ENCODE measurements around the gene DAO. TPM values are rescaled to one million over a fixed set of nuclear protein-coding genes. Genes with fewer than 3 reads are reported as not detected.

Gene DAO
- total RNA-seq, 3 donors from 2014 or later, result not detected

DNA sequence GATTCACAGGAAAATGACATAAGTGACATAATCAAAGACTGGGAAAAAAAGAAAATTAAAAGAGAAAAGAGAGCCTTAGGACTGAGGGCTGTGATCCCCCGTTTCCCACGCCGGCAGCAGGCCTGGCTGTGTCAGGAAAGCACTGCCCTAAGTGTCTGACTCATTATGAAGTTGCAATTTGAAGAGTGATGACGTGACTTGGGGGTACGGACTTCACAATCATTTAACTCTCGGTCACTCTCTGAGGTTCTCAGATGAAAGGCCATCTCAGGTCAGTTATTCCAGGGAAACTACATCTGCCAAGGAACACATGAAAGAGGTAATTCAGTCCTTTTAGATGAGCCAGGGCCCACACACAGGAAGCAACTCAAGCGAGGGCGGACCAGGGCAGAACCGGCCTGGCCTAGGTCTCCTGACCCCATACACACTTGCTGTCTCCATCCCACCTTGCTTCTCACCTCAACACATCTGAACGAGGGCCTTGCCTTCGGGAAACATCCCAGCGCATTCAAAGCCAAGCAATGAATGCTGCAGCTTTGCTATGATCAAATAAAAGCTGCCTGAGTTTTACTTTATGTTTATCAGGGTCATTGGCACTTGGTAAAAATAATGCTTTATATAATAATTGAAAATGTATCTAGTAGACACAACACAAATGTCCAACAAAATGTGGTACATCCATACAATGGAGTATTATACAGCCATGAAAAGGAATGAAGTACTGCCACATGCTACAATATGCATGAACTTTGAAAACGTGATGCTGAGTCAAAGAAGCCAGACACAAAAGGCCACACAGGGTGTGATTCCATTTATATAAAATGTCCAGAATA lies 25.2 kb upstream of the DAO start:
- H3K4me1 ChIP-seq, result peaks cover 0 to 8% of the 10 kb centered on the region in 2 donors
- peak overlapping the region in 1 of 3 donors; percentile 33 for H3K4me3 ChIP-seq
- TF ChIP-seq POLR2A (IDR thresholded peaks at IDR 0.05) (no peak), POLR2AphosphoS5 (IDR thresholded peaks at IDR 0.05) (peak; percentile 25 to 91 (median 35))
- H3K27ac ChIP-seq, result peak overlapping the region; percentile 82 to 88
- H3K27me3 ChIP-seq, result no peaks in the 10 kb centered on the region
- intact Hi-C loops (cut with DNase I; ENCODE audit: low total_unique reads), result no loop called here
- no peaks in the 10 kb centered on the region for H3K9me3 ChIP-seq
- DNase-seq (ENCODE audit: low spot score in 2 of 2), result no peak
- H3K36me3 ChIP-seq, result no peaks in the 10 kb centered on the region

DNA sequence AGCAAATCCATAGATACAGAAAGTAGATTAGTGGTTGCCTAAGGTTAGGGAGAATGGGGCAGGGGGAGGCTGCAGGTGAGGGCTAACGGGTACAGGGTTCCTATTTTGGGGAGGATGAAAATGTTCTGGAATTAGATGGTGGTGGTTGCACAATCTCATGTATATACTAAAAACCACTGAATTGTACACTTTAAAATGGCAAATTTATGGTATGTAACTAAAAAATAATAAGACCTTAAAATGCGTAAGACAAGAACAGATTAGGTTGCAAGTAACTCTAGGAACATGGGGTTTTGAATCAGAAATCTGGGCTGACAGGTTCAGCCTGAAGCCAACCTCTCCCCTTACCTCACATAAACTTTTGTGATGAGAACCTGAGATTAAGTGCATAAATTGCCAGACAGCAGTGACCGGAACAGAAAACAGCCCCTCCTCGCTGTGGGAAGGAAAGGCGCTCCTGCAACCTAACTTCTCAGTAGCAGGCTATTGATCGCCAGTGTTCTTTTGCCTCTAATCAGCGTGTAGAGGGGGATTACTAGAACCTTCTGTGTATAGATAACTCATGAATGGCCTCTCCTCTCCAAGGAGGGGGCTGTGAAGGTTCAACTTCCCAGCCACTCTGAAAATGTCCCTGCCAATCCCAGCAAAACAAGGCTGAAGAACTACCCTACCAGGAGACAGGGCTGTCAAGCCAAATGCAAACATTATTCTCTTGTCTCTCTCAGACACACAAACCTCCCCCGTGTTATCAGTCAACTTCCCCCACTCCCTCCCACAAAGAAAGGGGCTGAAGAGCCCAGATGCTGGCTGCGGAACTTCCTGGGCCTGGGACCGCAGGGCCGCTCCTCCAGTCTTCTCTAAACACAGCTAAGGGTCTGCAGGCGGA lies 24.4 kb upstream of the DAO start:
- H3K9me3 ChIP-seq, result no peaks in the 10 kb centered on the region
- intact Hi-C loops (cut with DNase I; ENCODE audit: low total_unique reads), result no loop called here
- no peaks in the 10 kb centered on the region for H3K36me3 ChIP-seq
- peak overlapping the region; percentile 68 to 98 (median 74) for H3K4me3 ChIP-seq
- no peaks in the 10 kb centered on the region for H3K27me3 ChIP-seq
- TF ChIP-seq, protein P1, sequence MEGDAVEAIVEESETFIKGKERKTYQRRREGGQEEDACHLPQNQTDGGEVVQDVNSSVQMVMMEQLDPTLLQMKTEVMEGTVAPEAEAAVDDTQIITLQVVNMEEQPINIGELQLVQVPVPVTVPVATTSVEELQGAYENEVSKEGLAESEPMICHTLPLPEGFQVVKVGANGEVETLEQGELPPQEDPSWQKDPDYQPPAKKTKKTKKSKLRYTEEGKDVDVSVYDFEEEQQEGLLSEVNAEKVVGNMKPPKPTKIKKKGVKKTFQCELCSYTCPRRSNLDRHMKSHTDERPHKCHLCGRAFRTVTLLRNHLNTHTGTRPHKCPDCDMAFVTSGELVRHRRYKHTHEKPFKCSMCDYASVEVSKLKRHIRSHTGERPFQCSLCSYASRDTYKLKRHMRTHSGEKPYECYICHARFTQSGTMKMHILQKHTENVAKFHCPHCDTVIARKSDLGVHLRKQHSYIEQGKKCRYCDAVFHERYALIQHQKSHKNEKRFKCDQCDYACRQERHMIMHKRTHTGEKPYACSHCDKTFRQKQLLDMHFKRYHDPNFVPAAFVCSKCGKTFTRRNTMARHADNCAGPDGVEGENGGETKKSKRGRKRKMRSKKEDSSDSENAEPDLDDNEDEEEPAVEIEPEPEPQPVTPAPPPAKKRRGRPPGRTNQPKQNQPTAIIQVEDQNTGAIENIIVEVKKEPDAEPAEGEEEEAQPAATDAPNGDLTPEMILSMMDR (IDR thresholded peaks at IDR 0.05), result no peak
- TF ChIP-seq POLR2A (IDR thresholded peaks at IDR 0.05) (no peak), POLR2AphosphoS5 (IDR thresholded peaks at IDR 0.05) (no peak)
- H3K4me1 ChIP-seq, result peaks cover 0 to 8% of the 10 kb centered on the region in 2 donors
- DNase-seq (ENCODE audit: low spot score in 2 of 2), result no peak
- H3K27ac ChIP-seq, result peak overlapping the region; percentile 82 to 96

DNA sequence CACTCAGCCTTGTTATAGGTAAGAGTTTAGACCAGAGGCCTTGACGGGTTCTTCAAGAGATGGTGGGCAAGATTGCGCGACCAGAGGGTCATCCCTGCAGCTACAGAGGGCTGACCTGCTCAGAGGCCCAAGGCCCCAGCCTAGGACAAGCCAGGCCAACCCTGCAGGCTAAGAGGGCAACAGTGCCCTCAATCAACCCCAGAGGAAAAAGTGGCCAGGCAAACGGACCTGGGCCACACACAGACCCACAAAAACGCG lies 23.8 kb upstream of the DAO start:
- no peaks in the 10 kb centered on the region for H3K36me3 ChIP-seq
- DNase-seq (ENCODE audit: low spot score in 2 of 2), result no peak
- TF ChIP-seq, protein P1 (IDR thresholded peaks at IDR 0.05), result no peak
- peak overlapping the region; percentile 68 to 98 (median 74) for H3K4me3 ChIP-seq
- no peaks in the 10 kb centered on the region for H3K27me3 ChIP-seq
- H3K9me3 ChIP-seq, result no peaks in the 10 kb centered on the region
- H3K27ac ChIP-seq, result peak overlapping the region; percentile 82 to 96
- intact Hi-C loops (cut with DNase I; ENCODE audit: low total_unique reads), result no loop called here
- H3K4me1 ChIP-seq, result peaks cover 0 to 8% of the 10 kb centered on the region in 2 donors

DNA sequence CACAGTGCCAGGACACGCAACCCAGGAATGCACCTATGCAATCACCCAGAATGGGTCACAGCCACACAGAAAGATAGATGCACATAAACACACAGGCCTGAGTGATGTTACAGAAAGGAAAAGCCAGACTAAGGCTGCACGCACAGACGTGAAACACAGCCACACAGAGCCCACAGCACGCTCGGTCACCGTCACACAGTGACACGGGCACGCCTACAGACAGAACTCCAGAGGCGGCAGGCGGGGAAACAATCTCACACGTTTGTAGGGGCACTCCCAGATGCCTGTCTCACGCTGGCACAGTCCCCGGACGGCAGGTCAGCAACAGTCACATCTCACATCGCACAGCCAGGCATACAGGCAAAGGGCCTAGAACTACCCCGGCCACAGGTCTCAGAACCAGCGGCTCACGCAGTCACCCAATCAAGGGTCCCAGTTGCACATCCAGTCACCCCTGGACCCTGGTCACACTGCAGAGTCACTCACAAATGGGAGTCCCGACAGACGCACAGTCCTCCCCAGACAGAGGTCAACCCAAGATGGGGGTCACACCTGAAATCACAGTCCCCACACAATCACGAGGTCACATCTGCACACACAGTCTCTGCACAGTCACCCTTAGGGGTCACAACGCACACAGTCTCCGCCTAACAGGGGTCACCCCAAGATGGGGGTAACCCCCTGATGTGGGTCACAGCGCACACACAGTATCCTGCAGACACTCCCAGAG lies 23.3 kb upstream of the DAO start:
- Histone ChIP-seq H3K9me3 (no peaks in the 10 kb centered on the region), H3K36me3 (no peaks in the 10 kb centered on the region), H3K4me3 (peak overlapping the region; percentile 68 to 98 (median 74)), H3K27ac (peak overlapping the region; percentile 82 to 96), H3K27me3 (no peaks in the 10 kb centered on the region), H3K4me1 (peaks cover 0 to 8% of the 10 kb centered on the region in 2 donors)
- peak in 1 of 2 donors; percentile 60 for DNase-seq (ENCODE audit: low spot score in 2 of 2)
- intact Hi-C loops (cut with DNase I; ENCODE audit: low total_unique reads), result no loop called here
- TF ChIP-seq POLR2A (IDR thresholded peaks at IDR 0.05) (no peak), POLR2AphosphoS5 (IDR thresholded peaks at IDR 0.05) (no peak)
- TF ChIP-seq, protein P1 (IDR thresholded peaks at IDR 0.05), result no peak

DNA sequence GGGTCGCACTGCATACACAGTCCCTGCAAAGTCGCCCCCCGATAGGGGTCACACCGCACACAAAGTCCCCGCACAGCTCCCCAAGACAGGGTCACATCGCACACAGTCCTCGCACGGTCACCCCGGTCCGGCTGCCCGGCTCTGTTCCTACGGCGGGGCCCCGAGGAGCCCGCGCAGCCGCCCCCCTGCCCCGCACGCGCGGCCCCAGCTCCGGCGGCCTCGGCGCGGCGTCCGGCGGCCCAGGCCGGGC lies 22.8 kb upstream of the DAO start:
- DNase-seq (ENCODE audit: low spot score in 2 of 2), result no peak
- no peak for TF ChIP-seq POLR2AphosphoS5 (IDR thresholded peaks at IDR 0.05)
- TF ChIP-seq, protein P1 (IDR thresholded peaks at IDR 0.05), result no peak
- no peak for TF ChIP-seq POLR2A (IDR thresholded peaks at IDR 0.05)
- intact Hi-C loops (cut with DNase I; ENCODE audit: low total_unique reads), result no loop called here
- Histone ChIP-seq H3K27me3 (no peaks in the 10 kb centered on the region), H3K9me3 (no peaks in the 10 kb centered on the region), H3K4me1 (peaks cover 0 to 8% of the 10 kb centered on the region in 2 donors), H3K27ac (peak overlapping the region; percentile 82 to 96), H3K4me3 (peak overlapping the region; percentile 68 to 98 (median 74)), H3K36me3 (no peaks in the 10 kb centered on the region)

All from breast epithelium (tissue), 4 donors.